GM10266 (cell line): Measurements from ENCODE around the gene PKP4.

Source experiments
- DNase-seq: peaks from one replicate; pipeline ENCODE4 v3.0.0; 2012; ENCODE audit errors: extremely low spot score
- TF ChIP-seq, protein P1 (sequence below): IDR thresholded peaks from 2 replicates; pipeline ENCODE4 v1.5.1; 2012; ENCODE audit warnings: mild to moderate bottlenecking, low read depth; ENCODE audit not compliant: control insufficient read depth, insufficient read depth; ENCODE audit errors: missing control alignments

The PKP4 gene

DNA sequence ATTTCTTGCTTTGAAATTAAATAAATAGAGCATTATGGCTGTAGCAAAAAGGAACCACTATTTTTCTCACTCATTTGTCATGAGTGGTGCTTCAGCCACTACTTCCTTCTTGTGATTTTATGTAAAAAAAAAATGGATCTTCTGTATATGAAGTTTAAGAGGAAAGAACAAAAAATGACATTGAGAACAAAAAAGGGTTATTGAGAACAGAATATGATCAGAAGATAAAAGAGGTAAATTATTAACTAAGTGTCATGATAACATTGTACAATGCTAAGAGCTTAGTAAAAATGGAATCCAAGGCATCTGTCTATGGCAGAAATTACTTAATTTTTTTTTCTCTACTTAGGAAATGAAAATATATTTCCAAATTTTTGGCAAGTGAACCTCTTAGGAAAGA, 103.5 kb downstream of the PKP4 start:
- TF ChIP-seq, protein P1, sequence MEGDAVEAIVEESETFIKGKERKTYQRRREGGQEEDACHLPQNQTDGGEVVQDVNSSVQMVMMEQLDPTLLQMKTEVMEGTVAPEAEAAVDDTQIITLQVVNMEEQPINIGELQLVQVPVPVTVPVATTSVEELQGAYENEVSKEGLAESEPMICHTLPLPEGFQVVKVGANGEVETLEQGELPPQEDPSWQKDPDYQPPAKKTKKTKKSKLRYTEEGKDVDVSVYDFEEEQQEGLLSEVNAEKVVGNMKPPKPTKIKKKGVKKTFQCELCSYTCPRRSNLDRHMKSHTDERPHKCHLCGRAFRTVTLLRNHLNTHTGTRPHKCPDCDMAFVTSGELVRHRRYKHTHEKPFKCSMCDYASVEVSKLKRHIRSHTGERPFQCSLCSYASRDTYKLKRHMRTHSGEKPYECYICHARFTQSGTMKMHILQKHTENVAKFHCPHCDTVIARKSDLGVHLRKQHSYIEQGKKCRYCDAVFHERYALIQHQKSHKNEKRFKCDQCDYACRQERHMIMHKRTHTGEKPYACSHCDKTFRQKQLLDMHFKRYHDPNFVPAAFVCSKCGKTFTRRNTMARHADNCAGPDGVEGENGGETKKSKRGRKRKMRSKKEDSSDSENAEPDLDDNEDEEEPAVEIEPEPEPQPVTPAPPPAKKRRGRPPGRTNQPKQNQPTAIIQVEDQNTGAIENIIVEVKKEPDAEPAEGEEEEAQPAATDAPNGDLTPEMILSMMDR, result no peak
- no peak for DNase-seq

DNA sequence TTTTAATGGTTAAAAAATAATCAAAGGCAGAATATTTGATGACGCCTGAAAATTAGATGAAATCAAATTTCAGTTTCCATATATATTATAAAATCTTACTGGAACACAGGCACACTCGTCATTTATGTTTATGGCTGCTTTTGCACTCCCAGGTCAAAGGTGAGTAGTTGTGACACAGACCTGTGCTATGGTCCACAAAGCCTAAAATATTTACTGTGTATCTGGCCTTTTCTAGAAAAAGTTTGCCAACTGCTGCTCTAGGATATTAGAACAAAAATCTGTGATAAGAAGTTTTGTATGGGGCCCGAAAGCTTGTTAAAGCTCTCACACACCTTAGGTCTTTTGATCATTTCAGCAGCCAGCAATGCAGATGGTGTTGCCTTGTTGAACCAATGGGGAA, 104.3 kb downstream of the PKP4 start:
- no peak for DNase-seq
- TF ChIP-seq, protein P1, result no peak

DNA sequence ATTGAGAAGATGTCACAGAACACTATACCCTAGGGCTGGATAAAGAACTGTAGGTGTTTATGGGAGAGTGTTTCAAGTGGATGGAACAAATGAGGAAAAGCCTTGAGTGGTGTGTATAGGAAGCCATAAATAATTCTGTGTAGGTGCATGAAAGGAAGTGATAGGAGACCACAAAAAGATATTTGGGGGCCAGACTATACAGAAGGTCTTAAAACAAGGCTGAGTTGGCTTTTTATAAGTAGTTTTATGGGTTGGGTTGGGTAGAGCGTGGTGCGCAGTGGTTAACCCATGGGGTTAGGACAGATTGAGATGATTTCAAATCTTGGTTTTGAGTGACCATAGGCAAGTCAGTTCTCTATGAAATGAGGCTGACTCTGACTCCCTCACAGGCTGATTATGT, 110.5 kb downstream of the PKP4 start:
- no peak for DNase-seq
- TF ChIP-seq, protein P1, result no peak

DNA sequence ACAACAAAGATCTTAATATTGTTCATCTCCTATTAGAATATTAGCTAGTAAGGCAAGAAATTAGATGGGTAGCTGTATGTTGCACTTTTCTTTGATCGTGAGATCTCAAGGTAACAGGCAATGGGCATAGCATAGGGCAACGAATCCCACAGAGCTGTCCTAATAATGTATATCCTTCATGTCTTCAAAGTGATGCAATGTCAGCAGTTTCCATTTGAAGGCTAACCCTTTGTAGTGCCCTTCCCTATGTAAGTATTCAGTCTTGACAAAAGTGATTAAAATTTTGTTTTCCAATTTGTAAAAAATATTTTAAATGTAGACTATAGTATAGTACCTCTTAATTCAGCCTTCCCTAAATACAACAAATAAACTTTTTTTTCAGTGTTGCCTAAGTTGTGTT, 112.5 kb downstream of the PKP4 start:
- no peak for DNase-seq
- TF ChIP-seq, protein P1, result no peak

DNA sequence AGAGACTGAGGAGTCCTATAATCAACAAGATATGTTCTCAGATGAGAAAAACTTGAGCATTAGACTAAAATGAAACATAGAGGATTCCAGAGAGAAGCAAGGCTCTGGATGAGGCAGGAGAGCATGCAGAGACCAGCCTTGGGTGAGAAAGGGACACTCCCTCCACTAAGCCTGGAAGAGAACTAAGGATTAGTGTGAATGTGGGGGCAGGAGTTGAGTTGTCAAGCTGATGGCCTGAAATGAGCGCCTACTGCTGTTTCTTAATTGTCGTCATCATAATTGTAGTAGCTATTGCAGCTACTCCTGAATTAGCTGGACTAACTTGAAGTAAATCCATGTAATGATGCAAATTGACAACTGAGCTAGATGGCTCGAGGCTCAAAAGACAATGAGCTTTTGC, 114.1 kb downstream of the PKP4 start:
- TF ChIP-seq, protein P1, result no peak
- no peak for DNase-seq

DNA sequence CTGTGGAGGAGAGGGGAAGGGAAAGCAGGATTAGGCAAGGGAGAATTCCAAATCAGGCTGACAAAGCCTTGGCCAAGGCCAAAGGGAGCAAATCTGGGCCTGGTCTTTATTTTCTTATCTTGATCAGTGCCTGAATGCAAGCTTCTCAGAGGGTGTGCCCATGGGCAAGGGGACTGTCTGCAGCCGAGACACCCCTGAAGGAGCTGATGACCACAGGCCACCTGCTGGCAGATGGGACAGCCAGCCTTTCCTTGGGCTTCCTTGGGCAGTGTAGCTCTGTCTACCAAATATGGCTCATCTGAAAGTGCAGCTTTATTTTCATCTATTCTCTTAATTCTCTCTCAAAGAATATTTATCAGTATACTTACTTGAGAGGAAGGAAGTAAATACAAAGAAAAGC, 117.0 kb downstream of the PKP4 start:
- no peak for DNase-seq
- TF ChIP-seq, protein P1, result peak; percentile 5

DNA sequence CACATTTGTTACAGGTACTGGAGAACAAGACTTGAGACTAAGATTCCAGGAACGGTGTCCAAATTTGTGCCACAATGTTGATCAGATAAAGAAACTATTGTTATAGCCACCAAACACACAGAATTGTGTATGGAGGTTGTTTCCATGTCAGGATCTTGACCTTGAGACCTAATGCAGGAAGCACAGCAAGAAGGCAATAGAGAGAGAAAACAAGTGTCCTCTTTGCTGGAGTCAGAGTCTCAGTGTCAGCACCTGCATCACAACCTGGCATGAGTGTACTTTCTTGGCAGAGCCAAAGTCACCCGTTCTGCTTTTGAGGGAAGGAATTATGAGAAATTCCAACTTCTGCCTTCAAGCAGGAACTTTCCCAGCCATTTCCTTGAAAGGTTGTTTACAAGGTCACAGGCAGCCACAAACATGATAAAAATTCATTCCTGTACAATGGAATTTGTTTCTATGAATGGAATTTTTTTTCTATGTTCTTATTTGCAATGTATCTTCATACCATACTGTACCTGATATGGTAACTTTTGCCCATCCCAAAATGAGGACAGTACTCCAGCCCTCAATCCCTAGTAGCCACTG, 118.4 kb downstream of the PKP4 start:
- DNase-seq, result no peak
- TF ChIP-seq, protein P1, result no peak
